Measurements from ENCODE around the gene KATNAL1.

KATNAL1 gene

DNA sequence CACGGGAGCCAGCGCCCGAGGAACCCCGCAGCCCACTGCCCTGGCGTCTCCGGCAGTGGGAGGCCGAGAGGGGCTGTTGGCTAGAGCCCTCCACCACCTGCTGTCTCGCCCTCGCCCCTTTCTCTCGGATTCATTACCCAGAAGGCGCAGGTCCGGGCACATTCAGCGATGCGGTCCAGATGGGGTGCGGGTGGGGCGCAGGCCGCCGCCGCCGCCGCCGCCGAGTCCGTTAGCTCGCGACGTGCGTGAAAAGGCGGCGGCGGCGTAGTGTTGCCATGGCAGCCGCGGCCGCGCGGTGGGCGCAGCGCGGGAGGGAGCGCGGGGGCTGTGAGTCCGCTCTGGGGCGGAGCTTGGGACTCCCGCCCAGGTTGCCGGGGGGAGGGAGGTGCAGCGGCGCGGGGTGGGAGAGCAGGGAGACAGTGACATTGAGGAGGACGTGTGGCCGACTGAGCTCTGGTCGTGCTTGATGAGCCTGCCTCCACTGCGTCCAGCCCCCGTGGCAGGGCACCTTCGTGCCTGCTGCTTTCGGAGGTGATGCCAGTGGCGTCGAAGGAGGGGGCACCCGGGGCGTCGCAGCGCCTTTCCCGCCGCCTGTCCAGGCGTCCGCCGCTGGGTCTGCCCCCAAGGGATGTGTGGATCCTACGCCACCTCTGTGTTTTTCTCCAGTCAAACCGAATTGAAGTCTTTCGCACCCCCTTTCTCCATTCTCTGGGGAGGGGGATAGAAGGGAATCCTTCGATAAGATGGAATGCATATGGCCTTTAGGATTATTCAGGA lies at the start of gene KATNAL1:
Gene KATNAL1 (minus strand): TSS at position 358 of the 777 bp plus-strand sequence. CDS start 23,774 bp downstream, outside the sequence.
- DNase-seq: peak; percentile 59

DNA sequence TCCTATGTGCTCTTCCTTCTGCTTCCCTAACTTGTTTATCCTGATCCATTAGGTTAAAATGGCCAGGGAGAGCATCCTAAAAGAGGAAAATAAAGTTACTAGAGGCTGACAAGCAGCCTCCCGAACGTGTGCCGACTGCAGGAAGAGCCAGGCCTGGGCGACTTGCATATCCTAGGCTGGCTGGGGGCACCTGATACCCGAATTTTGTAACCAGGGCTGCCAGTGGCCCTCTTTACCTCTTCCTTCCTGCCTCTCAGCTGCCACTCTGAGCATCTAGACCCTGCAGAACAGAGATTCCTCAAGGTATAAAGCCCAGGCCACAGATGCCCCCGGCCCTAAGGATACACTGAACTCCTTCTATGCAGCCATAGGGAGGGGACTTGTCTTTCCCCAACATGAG lies 48.5 kb upstream of the KATNAL1 start:
- DNase-seq: no peak

DNA sequence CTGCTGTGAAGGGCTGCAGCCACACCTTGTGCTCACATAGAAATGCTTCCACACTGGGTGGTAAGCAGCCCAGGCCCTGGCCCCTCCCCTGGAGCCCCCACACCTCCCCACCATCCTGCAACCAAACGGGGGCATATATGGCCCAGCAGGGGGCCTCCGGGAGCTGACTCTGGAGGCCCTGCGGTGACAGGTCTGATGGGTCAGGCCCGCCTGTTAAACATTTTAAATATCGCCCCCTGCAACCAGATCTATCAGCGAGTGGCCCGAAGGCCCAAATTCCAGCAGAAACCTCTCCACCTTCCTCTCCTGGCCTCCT lies 48.0 kb upstream of the KATNAL1 start:
- DNase-seq: no peak

DNA sequence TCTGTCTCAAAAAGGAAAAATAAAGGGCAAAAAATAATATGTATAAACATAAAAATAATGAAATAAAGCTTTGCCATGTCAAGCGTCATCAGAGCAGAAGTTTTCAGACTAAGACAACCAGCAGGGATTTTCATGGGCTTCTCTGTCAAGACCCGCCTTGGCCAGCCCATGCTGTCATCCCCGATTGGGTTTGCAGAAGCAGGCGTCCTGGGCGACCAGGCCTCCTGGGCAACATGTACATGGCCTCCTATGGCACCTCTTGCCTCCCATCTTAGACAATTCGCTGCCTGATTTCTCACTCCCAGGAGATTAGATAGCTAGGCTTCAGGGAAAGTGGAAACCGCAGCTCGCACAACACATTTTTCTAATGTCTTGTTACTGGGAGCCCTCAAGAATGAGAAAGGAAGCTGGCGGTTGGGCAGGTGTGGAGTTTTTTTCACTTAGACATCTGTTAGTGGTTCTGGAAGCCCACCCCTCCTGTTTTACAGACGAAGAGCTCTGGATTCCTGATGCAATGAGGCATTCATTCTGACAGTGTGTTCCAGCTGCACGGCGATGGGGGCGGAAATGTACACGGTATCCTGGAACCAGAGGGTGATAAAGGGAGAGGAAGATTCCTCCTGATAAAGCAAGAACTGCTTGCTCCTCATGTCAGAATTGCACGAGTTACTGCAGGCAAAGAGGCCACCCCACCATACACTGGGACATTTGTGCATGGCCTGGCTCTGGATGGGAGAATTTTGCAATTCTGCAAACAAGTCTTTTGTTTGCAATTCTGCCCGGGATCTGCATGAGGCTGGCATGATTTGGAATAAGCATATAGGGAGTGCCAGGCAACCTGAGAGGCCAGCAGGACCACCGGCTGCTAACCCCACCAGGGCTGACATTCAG lies 47.4 kb upstream of the KATNAL1 start:
- no peak for DNase-seq

DNA sequence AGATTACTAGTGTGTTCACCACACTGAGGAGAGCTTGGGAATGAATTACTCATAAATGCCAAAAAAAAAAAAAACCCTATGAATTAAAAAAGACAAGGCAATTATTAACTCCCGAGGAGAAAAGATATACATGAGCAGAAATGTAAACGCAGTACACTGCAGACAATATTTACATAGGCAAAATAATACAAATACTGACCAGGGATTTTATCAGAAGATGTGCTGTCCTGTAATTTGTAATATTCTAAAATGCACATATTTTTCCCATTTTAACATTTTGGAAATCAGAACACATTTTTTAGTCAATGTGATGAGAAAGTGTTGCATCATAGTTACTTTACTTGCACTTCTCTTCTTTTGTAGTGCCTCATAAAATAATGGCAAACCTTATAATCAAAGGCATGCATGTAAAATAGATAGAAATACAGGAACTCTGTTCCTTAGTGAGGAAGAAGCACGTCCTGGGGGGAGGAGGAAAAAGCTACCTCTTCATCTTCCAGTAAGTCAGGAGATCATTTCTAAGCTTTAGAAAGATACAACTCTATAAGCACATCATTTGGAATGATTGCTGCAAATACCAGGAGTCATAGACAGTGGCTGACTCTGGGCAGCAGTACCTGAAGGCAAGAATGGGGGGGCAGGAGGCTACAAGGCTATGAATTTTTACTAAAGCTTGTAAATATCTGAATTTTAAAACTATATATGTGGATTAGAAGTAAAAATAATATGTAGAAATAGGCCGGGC lies 46.3 kb upstream of the KATNAL1 start:
- no peak for DNase-seq

DNA sequence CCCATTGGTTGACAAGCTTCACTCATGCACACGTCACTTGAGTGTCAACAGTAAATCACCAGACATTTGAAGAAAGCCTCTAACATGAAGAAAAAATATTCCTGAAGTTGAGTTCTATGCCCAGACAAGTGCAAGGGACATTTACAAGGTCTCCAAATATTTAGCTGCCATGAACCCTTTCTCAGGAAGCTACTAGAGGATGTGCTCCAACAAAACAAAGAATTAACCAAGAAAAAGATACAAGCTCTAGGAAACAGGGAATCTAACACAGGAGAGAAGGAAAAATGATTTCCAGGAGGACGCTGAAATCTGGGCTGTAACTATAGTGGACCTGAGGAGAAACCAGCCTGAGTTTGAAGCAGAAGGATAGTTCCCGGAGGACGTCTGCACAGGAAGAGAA lies 45.7 kb upstream of the KATNAL1 start:
- DNase-seq: no peak

DNA sequence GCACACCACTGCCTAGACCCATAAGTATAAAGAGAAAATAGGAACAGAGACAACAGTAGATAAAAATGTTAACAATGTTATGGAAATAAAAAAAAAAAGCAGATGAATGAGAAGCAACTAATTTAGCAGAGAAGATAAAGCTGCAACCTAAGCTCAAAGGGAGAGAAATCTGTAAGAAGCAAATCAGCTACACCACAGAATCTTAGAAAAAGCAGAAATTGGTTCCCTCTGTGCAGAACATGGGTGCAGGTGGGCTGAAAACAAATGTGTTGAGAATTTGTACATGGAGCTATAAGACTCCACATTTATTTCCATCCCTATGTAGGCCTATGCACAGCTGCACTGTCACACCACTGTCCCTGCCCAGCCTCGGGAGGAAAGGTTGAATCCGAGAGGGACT lies 44.8 kb upstream of the KATNAL1 start:
- DNase-seq: no peak

DNA sequence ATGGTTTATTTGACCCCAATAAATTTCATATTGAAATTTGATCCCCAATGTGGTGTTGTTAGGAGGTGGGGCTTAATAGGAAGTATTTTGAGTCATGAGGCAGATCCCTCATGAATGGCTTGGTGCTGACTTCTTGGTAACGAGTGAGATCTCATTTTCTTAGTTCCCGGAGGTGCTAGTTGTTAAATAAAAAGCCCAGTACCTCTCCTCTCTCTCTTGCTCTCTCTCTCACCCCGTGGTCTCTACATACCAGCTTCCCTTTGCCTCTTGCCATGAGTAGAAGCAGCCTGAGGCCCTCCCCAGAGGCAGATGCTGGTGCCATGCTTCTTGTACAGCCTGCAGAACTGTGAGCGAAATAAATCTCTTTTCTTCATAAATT lies 39.4 kb upstream of the KATNAL1 start:
- no peak for DNase-seq

DNA sequence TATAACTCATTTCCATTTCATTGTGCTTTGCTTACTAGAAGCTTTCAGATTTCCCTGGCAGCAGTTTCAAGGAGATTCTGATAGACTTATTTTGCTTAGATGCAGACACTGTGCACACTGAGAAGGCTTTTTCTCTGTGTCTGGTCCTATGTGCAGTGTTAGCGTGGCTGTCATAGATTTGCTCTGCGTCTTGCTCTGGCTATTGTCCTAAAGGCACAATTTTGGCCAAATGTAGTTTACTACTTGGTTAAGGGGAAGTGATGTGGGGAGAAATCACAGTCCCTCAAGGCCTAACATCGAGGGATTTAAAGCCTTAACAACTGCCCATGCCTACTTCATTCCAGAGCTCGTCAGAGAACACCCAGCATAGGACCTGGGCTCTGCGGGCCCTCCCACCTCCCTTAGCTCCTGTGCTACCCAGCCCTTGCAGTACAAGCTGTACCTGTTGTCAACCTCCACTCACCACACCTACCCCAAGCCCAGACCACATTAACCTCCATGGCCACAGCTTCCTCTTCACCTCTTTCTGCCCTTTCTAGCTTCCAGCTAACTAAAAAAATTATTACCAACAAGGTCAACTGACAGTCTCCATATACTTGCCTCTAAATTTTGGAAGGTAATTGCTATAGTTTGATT lies 38.9 kb upstream of the KATNAL1 start:
- no peak for DNase-seq

DNA sequence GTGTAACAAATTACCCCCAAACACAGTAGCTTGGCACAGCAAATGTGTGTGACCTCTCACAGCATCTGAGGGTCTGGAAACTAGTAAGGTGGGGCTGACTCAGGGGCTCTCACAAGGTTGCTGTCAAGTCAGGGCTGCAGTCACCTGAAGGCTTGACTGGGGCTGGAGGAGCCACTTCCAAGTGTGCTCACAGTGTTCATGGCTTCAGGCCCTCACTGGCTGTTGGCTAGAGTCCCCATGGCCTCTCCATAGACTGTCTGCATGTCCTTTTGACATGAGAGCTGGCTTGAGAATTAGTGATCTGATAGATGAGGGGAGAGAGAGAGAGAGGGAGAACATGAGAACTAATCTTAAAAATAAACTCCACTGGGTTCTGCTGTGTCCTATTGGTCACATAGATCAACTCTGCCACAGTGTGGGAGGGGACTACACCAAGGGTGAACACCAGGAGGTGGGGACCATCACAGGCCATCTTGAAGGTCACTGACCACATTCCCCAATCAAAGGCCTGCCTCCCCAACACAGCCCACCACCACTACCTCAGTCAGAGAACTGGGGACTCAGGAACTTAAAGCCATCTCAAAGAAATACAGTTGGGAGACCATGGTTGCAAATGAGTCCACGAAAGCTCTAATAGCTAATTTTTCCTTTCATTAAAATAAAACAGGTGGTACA lies 38.2 kb upstream of the KATNAL1 start:
- no peak for DNase-seq

DNA sequence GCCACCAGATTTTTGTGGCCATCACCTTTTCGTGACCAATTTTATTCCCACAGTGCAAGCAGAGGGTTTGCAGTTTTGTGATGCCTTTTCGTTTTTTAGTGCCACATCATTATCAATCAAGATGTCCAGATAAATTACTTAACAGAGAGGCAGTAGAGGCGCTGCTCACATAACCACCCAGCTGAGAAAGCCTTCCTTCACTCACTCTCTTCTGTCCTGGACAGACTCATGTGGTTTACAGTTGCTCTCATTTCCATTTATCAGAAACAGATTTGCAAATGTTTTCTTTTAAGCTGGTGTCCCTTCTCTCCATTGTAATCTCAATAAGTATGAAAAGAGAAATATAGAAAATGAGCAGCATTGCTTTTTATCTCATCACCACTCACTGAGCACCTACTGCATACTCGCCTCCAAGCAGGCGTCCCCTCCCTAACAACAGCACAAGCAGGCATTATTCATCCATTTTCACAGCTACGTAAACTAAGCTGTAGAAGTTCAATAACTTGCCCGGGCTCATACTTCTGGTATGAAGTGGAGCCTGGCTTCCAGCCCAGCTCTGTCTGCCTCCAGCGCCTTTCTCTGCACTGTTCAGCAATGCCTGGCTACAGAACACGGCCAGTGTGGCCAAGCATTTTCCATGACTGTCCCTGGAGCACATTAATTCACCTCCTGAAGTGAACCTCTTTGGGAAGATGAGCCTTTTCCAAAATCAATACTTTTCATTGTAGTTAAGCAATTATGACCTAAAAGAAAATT lies 34.6 kb upstream of the KATNAL1 start:
- DNase-seq: no peak

DNA sequence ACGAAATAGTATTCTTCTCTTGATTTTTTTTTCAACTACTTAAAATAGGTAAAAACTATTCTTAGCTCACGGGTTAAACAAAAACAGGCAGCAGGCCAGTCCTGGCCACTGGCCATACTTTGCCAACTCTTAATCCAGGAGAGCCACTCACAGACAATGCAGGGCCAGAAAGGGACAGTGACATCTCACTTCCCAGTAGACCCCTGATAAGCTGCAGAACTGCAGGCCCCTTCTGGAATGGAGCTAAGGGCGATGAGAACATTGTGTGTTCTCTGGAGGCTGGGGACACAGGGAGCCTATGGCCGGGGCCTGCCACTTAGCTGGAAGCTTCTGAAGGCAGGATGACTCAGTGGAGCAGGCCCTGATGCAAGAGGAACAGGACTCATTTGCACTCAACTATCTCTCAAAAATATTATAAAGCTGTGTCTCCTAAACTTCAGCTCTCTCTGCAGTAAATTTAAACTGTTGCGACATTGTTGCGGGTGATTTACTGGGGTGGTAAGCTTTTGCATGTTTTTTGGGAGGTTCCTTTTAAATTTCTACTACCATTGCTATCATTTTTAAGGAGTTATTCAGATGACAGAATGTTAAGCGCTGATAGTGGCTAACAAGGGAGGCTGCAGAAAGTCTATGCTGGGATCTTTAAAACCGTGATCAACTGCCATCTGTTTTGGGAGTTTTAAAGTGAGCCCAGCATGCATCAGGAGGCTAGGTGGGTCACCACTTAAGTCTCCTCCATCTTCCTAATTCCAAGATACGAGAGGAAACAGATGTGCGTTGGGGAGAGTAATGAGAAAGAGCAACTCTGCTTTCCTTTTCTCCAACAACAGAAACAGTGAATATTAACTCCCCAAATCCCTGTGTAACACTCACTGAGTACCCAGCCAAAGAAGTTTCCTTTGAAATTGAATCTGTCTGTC lies 33.2 kb upstream of the KATNAL1 start:
- no peak for DNase-seq

DNA sequence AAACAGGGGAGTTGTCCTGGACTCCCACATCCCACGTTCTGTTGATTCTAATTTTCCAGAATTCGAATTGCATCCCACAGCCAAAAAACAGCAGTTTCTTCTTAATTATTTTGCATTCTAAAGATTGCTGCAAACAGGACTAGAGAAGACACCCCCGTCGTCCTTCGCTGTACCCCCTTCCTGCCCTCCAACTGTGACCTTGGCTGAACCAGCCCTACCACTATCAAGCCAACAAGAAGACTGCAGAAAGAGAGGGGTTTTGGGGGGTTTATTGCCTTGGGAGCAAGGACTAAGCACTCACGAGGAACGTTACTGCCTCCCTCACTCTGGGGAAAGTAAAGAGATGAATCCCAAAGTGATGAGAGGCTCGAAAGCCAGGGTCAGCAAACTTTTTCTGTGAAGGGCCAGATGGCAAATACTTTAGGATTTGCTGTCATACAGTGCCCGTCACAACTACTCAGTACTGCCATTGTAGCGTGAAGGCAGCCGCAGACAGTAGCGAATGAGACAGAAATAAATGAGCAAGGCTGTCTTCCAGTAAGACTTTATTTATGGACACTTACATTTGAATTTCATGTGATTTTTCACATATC lies 32.5 kb upstream of the KATNAL1 start:
- DNase-seq: no peak

DNA sequence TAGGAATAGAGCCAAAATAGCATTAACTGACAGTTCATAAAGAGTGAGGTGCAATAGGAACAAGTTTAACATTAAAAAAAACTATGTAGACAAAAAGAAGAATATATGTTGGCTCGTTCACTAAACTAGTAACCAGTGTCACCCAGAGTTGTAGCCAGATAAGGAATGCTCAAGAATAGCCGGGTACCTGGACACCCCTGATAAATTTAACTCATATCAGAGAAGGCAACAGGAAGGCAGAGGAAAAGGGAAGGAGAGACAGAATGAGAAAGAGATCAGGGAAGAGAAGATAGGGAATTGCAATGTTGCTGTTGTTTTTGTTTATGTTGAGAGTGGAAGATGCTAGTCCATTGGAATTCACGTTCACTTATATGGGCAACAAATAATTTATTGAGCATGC lies 31.6 kb upstream of the KATNAL1 start:
- DNase-seq: no peak

DNA sequence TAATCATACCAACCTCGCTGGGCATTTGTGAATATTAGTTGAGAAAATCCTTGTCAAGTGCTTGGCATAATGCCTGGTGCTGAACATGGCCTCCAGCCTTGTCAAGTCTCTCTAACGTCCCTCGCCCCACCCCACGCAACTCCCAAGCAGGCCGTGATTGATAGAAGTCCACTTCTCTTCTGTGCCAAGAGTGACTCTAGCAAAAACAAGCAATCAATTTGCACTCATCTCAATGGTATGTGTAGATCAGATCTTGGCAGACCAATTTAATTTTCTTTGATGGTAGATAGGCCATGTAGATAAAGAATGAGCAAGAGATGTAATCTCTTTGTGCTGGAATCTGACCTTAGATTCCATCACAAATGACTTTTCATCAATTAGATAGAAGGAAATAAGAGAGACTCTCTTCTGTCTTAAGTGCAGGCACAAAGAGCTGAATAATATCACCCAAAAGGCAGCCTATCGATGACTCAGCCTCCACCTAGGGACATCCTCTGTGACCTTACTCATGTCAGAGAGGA lies 31.0 kb upstream of the KATNAL1 start:
- DNase-seq: no peak

DNA sequence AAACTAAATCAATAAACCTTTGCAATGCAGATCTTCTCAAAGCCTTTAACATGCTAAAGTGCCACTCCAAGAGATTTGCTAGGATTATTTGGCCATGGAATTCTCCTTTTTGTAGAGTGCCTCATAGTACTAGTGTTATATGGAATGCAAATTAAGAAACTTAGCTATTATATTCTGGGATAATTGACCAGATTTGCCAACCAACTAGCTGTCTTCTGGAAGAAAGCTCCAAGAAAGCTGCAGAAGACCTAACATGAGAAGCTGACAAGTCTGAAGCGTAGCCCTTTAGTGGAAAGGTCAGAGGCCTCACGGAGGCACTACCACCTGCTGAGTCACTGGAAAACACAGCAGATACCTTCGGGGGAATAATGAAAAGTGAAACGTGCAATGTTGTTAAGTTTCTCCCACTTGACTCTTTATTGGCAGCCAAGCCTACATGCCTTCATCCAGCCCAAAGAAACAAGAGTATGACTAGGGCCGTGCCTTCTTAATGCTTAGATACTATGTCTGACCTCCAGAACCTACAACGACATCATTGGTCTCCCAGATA lies 29.8 kb upstream of the KATNAL1 start:
- DNase-seq: no peak

DNA sequence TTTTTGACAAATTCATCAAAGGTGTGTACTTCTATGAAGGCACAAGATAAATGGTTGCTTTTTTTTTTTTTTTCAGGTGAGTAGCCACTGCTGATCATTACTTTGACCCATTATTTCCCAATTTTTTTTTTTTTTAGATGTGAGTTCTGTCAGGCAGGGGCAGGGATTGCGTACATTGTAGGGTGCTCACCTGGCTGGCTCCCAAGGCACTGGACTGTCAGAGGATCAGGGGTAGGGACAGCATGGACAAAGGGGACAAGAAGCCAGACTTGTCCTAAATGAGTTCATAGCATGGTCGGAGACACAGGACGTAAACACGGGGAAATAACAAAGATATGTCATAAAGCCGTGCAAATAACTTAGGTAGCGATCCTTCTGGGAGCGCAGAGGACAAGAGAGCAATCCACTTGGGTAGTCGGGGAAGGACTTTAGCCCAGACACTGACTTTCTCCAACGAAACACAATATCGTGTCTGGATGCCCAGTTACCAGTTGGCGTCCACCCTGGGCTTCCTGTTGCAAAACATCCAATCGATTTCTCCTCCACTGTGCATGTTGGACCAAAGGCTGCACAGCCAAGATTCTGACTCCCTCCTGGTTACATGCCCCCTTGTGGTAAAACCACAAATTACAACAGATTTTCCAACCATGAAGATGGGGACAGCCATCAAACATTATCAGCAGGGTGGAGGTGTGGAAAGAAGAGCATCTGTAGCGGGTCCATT lies 27.5 kb upstream of the KATNAL1 start:
- peak; percentile 39 for DNase-seq

DNA sequence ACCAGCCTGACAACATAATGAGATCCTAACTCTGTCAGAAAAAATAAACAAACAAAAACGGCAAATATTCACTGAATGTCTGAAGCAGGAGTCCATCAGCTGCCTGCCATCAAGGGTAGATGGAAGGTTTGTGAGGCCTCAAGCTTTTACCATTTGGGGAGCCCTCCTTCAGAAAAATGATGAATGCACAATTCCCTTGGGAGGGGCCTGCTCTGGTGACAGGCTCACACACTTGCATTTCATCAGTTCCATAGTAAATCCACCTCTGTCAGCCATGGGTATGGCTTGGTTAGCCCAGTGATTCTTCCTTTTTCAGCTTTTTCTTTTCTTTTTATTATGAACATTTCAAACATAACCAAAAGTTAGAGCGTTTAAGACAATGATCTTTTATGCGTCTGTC lies 26.3 kb upstream of the KATNAL1 start:
- DNase-seq: no peak
